UCSD-AML1 (cell line): Measurements from ENCODE around the gene LTO1.
A peak's percentile ranks its signal among the peaks of the same experiment; 100 is the strongest.

Experiments used
- DNase-seq: peaks from one replicate; lab custom pipeline; 2025; ENCODE audit not compliant: unreplicated experiment; lab: John Stamatoyannopoulos, UW

Gene LTO1

DNA sequence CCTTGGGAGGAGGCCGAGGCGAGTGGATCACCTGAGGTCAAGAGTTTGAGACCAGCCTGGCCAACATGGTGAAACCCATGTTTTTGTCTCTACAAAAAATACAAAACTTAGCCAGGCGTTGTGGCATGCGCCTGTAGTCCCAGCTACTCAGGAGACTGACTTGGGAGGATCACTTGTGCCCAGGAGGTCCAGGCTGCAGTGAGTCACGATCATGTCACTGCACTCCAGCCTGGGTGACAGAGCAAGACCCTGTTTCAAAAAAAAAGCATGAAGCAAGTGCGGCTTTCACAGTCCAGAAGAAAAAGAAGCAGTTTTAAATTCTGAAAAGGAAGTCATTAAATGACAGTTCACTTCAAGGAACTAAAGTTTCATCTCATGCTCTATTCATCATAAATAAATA, 7.1 kb upstream of the LTO1 start:
- no peak for DNase-seq

DNA sequence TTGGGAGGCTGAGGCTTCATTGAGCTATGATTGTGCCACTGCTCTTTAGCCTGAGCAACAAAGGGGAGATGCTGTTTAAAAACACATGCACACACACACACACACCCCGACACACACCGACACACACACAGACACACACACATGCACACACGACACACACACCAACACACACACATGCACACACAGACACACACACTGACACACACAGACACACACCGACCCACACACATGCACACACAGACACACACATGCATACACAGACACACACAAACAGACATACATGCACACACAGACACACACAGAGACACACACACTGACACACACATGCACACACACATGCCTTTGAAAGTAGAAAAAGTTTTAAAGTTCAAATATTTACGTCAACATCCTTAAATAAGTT, 5.5 kb upstream of the LTO1 start:
- no peak for DNase-seq

- DNase-seq, result no peak
Observed at GRCh38 chr11:69677749-69678148, 2.6 kb upstream of the LTO1 start.

- no peak for DNase-seq
Observed at GRCh38 chr11:69674267-69674885, 777 bp downstream of the LTO1 start.

DNA sequence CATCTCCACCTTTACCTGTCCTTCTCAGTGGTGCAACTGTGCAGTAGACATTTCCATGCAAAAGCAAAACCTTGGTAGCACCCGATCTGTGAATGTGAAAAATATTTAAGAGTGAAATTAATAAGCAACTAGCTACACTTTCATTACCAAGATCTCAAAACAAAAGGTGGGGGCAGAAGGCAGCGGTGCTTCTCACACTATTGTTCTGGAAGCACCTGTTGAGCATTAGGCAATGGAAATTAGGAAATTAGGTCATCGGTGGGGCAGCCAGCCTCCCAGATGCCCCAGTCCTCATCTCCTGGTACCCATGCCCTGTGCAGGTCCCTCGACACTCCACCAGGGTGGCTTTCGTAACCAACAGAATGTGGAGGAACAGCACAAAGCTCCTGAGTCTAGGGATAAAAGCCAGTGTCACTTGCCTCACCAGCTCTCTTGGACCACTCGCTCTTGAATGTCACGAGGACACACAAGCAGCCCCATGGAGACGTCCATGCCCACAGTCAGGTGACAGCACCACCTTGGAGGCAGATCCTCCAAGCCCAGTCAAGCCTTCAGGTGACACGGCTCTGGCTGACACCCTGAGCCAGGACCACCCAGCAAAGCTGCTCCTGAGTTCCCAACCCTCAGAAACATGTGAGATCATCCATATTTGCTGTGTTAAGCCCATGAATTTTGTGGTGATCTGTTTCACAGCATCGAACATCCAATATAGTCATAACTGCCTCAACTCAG, 3.3 kb downstream of the LTO1 start:
- DNase-seq, result no peak

GRCh38 chr11:69670158-69670845, 4.9 kb downstream of the LTO1 start:
- DNase-seq, result peak; percentile 75

DNA sequence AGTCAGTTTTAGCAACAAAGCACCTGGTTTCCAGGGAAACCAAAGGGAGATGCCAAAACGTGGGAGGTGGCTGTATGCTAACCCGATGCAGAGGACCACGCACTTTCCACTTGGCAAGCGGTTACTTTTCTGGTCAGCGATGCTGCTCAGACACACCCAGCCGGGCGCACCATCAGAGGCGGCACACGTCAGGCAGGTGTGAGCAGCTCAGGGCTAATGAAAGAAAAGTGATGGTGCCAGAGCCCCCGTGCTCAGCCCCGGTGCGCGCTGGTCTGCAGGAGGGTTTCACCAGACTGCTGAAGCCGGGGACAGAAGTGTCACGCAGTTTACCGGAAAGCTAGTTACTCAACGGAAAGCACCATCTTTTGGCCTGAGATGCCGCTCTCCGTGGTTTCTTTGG, 5.7 kb downstream of the LTO1 start:
- no peak for DNase-seq

- no peak for DNase-seq
Observed at GRCh38 chr11:69667619-69668604, 7.2 kb downstream of the LTO1 start.

GRCh38 chr11:69666752-69667536, 8.2 kb downstream of the LTO1 start:
- DNase-seq, result peak; percentile 33

GRCh38 chr11:69666261-69666660, 8.9 kb downstream of the LTO1 start:
- no peak for DNase-seq

DNA sequence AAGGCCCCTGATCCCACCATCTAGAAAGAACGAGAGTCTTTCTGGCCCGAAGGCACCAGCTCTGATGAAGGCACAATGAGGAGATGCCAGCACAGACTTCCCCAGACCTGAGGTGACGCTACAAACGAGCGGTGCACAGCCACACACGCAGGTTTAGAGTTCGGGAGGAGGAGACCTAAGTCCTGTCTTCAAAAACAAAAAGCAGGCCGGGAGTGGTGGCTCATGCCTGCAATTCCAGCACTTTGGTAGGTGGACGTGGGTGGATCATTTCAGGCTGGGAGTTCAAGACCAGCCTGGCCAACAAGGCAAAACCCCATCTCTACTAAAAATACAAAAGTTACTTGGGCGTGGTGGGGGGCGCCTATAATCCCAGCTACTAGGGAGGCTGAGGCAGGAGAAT, 9.5 kb downstream of the LTO1 start:
- no peak for DNase-seq

GRCh38 chr11:69664901-69665300, 10.3 kb downstream of the LTO1 start:
- no peak for DNase-seq

- no peak for DNase-seq
Observed at GRCh38 chr11:69664103-69664775, 10.9 kb downstream of the LTO1 start.

DNA sequence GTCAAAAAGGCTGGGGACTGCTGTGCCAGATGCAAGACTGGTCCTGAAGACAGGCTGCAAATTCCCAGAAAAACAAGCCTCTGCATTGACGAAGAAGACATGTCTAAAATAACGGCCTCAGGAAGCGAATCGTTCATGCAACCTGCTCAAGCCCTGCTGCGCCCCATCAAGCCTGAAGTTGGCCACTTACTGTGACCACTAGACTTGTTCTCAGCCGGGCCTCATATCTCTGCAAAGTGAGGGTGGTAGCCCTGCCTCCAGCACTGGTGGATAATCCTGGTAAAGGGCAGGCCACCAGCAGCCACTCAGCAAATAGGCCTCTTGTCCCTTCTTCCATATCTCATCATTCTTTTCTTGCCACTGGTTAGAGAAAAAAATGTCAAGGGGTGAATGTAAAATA, 11.8 kb downstream of the LTO1 start:
- no peak for DNase-seq

DNA sequence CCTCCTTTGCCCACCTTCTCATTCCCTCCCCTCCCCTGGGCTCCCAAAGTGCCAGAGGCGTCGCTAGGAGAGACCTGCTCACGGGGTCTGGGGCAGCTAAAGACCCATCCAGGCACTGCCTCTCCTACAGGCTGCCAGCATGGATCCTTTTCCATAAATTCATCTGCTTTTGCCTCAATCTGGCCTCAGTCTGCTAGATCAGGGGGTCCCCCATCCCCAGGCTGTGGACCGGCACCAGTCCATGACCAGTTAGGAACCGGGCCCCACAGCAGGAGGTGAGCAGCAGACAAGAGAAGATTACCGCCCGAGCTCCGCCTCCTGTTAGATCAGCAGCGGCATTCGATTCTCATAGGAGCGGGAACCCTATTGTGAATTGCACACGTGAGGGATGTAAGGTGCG, 12.3 kb downstream of the LTO1 start:
- no peak for DNase-seq

GRCh38 chr11:69662021-69662698, 13.0 kb downstream of the LTO1 start:
- DNase-seq, result no peak

DNA sequence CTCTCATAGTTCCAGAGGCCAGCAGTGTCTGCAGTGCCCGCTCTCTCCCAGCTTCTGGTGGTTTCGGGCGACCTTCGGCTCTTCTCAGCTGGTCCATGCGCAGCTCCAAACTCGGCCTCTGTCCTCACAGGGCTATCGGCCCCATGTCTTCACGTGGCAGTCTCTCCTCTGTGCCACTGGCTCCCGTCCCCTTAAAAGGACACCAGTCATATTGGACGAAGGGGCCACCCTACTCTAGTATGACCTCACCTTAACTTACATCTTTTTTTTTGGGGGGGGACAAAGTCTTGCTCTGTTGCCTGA, 13.8 kb downstream of the LTO1 start:
- no peak for DNase-seq

DNA sequence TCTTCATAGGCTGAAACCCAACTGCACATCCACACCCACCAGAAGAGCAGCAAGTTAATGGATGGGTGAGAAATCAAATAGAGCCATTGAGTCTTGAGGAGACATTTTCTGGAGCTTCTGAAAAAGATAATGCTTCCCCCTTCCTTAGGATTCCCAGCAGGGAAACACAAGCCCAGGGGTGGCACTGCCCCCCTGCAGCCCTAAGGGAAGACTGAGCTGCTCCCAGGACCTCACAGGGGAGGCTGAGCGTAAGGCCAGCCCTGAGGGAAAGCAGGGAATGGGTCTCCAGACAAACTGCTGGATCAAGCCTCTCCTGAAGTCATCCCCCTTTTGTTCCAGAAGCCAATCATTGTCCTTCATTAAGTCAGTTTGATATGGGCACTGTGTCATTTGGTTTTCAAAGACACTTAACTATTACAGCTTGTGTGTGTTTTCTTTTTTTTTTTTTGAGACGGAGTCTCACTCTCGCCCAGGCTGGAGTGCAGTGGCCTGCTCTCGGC, 15.1 kb downstream of the LTO1 start:
- DNase-seq, result no peak

DNA sequence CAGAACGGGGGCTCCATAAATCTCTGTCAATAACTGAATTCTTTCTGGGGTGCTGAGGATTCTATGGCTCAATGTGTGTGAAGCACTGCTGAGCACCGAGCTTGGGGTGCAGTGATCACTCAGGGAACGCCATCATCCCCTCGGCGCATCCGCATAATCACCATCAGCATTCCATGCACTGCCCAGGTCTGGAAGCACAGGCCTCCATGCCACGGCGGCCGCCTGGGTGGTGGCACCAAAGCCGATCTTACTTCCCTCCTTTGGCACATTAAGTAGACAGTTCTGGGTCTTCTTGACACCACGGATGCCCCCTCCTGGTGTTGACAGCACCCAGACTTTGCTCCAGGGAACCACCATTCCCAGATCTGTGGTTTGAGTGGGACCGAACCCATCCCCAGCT, 15.6 kb downstream of the LTO1 start:
- no peak for DNase-seq
